HL-60/S4 treated with phorbol 12-myristate 13-acetate at 8.2 ng/mL for 4 days and 3 days (cell line): ENCODE data around the gene NDUFS6.
"Not testable (repeated sequence)": the region's sequence is repeated elsewhere in the genome, so short reads cannot be mapped to it uniquely, and the experiment has no call there.

ENCODE experiments used
- in situ Hi-C: fragments of 300-500 bp; cut with MboI; formaldehyde crosslinking; loops from 2 replicates; pipeline ENCODE4 v1.15.0; 2022; ENCODE audit warnings: low sequenced_read_pairs

NDUFS6 gene

DNA sequence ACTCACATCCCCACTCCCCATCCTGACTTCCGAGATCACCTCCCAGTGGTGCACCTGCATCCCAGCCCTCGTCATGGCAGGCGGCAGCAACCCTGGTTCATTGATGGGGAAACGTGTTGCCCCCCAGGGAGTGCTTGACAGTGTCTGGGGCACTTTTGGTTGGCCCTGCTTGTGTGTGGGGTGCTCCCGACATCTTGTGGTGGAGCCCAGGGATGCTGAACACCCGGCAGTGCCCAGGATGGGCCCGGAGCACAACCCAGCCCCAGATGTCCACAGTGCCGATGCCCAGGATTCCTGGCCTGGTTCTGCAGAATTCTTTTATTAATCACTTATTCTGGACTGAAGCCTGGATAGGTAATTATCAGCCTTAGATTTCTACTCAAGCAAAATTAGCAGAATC lies 5.3 kb upstream of the NDUFS6 start:
- in situ Hi-C loops = no loop called here

DNA sequence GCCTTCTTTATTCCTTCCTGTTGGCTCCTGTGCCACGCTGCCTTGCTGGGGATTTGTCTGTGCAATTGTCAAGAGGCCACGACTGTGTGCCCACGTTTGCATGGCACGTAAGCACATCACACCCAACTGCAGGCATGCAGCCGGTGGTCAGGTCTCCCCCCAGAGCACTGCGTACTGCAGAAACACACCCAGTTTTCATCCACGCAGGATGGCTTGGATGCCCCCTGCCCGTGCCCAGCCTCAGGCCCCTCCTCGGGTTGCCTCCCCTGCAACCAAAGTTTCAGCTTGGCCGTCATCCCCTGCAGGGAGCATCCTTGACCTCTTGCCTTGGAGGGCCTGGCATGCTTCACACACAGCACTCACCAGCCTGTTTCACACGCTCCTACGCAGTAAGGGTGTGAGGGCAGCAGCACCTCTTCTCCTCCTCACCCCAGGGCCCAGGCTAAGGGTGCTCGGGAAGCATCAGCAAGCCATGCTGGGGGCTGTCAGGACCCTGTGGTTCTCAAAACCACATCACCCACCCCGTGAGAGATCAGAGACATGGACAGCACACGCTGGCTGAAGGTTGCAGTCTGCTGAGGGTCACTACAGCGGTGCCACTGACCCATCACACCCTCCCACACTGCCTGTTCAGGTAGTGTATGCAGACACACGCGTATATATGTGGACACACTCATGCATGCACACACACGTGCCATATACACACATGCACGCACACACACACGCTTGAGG lies 4.7 kb upstream of the NDUFS6 start:
- in situ Hi-C loops = no loop called here

DNA sequence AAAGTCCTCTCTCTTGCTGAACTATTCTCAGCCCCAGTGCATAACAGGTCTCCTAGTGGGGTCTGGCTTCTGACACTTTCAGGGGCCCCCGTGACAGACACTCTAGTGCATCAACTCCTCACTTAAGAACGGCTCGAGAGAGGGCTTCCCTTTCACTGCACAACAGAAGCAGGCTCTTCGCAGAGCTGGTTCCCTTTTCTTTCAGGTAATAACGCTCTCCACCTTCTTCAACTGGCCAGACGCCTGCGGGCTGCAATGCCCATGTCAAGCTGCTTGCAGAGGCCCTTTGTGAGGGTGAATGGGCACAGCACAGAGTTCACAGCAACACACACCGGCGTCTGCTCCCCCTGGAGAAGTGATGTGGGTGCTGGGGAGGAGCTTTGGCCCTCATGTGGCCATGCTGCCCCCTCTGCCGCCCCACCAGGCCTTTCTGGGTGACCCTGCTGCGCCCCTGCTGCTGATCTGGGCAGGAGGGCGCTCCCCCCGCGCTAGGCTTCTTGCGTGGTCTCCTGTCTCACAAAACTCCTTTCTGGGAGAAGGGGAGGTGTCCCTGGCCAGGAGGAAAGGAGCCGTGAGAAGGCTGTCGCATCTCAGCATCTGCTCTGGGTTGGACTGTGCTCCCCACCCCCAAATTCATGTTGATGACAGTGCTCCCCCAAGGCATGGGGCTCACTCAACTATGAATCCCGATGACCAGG lies 4.0 kb upstream of the NDUFS6 start:
- in situ Hi-C loops = no loop called here

DNA sequence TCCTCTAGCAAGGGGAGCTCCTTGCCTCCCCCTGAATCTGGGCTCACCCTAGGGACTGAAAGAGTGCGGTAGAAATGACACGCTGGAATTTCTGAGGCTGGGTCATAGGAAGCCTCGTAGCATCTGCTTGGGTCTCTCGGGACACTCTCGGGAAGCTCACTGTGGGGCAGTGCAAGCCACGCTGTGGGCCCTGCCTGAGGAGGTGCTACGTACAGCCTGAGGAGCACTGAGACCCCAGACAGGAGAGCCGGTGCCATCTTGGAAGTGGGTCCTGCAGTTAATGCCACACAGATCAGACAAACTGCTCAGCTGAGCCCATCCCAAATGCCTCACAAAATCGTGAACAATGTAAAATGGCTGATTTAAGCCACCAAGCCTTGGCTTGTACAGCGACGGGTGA lies 3.4 kb upstream of the NDUFS6 start:
- in situ Hi-C loops = no loop called here

DNA sequence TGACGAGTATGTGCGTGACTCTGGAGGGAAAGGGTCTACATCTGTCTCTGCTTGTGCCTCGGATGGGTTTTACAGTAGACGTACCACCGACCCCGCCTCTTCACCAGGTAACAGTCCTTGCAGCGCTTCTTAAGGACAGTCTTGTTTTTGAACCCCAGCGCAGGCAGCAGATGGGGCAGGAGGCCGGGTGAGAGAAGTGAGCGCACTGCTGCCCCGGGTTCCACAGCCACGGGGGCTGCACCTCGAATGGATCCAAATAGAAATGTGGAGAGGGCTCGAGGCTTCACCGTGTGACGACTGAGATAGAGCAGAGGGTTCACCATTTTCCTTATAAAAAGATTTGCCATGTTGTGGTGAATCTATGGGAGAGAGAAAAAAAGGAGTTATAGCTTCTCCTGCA lies 2.6 kb upstream of the NDUFS6 start:
- in situ Hi-C loops = not testable (repeated sequence)

DNA sequence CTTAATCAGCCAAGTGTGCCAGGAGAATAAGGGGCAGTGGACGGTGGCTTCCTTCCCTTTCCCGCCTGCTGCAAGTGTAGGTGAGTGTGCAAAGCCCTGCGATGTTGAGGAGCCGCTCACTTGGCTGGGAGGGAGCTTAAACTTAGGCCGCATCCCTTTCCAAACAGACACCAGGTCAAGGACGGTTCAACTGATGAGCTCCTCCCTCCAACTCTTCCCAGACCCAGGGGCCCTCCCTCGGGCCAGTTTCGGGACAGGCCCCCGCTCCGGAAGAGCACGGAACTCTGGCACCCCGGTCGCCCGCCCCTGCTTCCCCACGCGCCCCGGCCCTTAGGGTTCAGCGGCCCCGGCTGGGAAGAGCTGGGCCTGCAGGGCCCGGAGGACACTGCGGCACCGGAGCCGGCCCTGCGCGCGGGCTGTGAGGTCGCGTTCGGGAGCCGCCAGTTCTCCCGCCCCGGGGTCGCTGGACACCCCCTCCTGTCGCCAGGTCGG lies 2.1 kb upstream of the NDUFS6 start:
- in situ Hi-C loops = no loop called here

DNA sequence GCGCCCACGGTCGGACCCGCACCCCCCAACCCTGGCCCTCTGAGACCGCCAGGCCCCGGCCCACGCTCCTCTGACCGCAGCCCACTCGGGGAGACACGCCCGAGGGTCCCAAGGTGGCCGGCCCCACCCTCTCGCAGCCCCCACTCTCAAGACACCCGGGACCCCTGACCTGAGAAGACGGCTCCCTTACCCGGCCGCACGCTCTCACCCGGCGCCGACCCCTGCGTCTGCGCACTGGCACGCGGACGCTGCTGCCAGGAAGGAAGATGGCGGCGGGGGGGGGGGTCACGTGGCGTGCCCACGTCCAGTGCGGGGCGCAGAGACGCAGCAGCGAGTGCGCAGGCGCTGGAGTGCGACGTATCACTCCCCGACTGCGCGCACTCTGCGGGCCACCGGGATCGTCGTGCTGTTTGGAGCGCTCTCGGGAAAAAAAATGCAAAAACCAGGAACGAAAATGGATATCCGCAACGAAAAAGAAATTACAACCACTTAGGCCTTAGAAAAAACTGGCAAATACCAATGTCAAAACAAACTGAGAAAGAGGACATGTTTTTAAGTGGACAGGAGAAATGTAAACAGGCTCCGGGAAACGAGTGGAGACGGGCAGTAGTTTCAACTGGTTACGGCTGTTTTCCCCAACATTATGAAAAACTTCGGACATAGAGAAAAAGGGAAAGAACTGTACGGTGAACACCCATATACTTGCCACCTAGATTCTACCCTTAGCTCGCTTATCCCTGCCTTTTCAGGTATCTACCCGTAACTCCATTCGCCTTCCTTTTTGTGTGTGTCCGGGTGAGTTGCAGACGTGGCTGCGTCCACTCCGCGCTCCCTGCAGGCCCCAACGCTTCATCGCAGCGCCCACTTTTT lies 1.4 kb upstream of the NDUFS6 start, which contains the start of gene MRPL36:
Gene MRPL36, minus strand, starts transcription at position 236 of the 870 bp plus-strand sequence. CDS start 902 bp downstream, outside the sequence.
- in situ Hi-C loops = no loop called here

DNA sequence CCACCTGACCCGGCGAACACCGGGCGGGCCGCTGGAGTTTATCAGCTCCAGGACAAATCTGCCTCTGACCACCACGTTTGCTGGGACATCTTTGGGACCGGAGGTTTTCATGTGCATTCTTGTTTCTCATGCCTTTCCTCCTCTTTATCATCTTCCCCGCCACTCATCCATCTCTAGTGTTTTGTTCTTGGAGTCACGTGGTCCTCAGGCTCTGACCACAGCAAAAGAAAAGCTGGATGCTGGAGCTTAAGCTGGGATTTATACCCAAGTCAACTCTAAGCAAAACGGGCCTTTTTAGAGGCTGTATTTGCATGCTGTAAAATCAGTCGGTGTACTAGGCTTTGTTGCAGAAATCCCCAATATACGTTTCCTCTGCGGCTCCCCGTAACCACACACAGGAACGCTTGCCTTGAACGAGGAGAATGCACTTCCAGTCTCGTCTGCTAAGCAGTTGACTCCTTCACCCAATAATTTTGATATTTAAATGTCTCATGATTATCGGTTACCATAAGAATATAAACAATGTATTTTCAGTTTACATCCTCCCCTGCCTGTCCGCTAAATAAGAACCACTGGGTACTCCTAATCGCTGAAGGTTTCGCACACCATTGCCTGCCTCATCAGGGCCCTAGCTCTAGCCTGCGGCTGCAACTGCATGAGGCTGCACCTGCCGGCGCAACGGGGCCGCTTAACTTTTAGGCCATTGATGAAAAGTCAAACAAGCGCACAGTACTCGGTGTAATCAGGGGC lies 560 bp upstream of the NDUFS6 start:
- in situ Hi-C loops = no loop called here

DNA sequence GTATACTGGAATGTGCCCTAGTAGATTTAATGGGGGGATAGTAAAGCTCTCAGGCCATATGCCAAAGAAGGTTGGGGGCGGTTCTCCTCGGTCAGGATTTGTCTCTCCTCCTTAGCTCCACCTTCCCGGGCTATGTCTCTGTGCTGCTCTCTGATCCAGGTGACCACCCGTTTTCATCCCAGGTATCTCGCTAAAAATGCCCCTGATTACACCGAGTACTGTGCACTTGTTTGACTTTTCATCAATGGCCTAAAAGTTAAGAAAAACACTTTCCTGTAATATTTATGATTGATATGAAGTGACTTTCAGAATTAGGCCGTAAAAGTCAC lies 724 bp downstream of the NDUFS6 start:
- in situ Hi-C loops = no loop called here

DNA sequence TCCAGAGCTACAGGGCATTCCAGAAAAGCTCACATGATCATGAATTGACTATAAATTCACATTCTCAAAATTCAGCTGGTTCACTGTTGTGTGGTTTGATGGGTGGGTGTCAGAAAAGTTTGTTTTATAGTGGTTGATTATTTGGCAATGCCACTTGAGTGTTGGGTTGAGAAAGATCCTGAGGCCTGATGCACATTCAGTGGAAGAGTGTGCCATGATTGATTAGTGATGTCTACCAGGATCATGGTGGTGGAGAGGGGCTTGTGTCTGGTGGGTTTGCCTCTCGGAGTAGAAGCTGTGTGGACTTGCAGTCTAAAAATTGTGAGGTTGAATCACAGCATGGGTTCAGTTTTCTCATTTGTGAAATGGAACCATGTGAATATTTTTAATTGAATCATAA lies 2.0 kb downstream of the NDUFS6 start:
- in situ Hi-C loops = no loop called here

DNA sequence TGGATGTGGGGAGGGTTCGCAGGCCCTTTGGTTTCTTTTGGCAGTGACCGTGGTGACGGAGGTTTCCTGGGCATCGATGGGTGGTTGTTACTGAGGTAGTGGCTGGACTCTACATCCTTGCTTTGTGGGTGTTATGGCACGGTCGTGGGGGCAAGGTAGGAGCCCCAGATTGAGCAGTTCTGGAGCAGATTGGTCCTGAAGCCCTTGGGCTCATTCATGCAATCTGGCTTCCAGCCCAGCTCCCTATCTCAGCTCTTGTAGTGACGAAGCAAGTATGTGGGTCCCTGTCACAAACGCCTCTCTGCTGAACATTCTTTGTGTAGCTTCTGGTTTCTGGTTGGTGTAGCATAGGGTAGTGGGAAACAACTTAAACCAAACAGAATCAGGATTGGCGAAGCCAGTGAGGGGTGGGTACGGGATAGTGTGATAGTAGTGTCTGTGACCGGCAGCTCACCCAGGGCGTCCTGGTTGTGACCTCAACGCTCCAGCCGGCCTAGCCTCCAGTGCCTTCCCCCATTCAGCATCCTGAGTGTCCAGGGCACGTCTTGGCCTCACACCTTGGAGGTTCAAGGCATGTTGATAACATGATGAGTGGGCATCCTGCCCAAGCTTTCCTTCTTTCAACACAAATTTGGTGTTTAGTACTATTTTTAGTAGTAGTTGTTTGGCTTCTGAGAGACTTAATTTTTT lies 2.9 kb downstream of the NDUFS6 start:
- in situ Hi-C loops = no loop called here

DNA sequence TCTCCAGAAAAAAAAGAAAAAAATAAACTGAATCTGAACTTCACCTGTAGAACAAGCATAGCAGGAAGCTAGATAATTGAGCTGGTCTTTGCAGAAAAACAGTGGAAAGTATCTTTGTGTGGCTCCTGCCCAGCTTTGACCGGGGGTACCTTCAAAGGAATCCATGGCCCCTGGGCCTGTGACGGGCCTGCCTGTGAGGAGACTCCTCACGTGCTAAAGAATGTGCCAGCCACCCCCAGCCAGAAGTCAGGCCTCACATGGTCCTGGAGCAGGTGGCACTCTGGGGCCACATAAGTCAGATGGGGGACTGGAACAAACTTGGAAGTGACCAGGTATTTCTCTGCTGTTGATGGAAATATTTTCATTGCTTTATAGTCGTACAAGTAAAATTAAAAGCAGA lies 4.1 kb downstream of the NDUFS6 start:
- in situ Hi-C loops = no loop called here

DNA sequence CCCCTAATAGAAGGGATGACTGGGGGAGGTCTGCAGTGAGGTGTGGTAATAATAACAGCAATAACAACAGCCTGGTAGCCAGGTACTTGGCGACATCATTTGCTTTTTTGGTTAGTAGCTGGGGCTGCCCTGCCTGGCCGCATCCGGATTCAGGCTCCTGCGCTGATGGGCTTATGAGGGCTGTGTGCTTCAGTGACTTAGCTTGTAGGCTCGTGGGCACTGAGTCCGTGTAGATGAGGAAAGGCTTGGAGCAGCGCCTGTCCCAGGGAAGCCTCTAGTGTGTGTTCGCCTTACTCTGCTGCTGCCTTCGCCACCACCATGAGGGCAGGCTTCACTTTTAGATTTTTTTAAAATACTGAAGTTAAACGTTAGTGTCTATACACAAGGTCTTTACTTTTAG lies 4.5 kb downstream of the NDUFS6 start:
- in situ Hi-C loops = no loop called here

DNA sequence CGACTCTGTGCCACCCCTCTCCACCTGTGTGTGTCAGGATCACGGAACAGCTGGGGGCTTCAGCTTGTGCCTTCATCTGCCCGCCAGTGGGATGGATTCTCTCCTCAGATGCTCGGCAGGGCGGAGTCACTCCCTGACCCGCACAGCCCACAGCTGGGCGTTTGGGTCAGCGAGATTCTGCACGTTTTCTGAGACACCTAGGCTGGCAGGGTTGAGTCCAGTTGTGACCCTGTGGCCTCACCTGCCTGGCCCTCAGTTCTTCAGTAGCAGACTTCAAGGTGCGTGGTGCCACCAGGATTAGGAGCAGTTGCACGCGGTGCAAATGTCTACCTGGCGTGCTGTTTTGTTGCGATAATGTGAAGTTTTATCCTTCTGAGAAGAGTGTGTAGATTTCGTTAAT lies 5.0 kb downstream of the NDUFS6 start:
- in situ Hi-C loops = no loop called here

DNA sequence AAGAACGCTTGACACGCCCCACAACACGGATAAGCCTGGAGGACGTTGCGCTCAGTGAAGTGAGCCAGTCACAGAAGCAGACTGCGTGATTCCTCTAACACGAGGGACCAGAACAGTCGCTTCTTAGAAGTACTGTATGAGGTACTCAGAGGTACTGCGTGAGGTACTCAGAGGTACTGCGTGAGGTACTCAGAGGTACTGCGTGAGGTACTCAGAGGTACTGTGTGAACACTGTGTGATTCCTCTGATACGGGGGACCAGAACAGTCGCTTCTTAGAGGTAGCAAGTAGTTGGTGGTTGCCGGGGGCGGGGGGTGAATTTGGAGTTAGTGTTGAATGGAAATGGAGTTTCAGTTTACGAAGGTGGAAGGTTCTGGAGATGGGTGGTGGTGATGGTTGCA lies 5.8 kb downstream of the NDUFS6 start:
- in situ Hi-C loops = no loop called here

DNA sequence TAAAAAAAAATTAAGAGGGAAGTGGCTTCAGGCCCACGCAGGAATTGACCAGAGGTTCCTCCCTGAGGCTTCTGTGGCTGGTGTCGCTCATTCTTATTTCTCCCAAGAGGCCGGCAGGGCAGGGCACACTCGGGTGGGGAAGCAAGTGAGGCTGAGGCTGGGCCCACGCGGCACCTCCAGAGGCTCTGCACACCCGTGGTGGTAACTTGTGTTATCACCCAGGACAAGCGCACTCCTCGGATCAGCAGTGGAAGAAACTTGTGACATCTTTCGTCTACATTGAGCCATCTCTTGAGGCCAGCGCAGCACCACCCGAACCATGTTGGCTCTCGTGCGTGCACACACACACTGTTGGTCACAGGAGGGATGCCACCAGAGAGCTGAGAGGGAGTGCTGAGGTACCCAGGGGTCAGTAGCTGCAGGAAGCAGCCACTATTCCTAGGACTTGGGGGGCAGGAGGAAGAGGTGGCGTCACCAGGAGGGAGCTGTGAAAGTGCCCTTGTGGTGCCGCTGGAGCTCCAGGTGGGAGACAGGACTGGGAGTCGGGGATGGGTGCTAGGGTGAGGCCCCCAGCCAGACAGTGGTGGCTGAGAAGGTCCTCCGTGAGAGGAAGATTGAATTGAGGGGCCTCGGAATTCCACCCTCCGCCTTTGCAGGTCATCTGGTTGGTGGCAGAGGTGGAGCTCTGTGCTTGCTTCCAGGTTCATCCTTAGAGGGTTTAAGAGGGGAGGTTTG lies 6.4 kb downstream of the NDUFS6 start:
- in situ Hi-C loops = no loop called here

DNA sequence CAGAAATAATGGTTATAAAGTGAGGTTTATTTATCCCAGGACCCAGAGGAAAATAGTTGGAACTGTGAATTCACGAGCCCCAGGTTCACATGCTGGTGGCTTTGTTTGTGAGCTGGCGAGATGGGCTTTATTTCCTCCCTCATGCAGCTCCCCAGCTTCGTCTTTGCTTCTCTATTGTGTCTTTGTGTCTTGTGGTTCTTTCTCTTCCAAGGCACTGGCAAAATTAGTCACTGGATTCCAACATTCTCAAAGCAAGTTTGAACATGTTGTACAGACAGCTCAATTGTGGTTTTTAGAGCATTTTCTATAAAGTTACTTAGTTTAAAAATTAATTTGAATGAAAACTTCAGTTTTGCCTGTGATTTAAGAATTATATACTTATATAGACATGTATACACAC lies 7.2 kb downstream of the NDUFS6 start:
- in situ Hi-C loops = no loop called here

DNA sequence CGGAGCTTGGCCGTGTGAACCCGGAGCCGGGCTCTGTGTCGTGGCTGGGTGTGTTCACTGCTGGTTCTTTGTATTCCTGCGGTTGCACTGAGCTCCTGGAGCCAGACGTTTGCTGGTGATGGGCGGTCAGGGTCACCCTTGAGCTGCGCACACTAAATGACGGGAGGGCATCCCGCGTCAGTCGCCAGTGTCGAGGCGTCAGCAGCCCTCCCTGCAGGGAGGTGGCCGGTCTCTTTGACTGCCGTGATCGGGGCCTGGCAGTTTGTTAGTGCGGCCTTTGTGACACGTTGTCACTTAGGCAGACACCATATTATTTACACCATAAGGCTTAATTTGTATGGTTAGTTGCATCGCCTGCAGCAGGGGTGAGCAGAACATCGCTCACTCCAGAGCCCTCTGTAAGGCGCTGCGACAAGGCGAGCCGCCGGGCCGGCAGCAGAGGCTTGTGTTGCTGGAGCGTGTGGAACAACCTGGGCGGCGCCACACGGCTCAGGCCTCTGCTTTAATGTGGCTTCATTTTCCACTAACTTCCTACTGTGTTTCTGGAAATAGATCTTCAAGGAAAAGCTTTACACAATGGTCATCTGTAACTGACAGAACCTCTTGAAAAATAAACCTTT lies 8.3 kb downstream of the NDUFS6 start:
- in situ Hi-C loops = no loop called here

DNA sequence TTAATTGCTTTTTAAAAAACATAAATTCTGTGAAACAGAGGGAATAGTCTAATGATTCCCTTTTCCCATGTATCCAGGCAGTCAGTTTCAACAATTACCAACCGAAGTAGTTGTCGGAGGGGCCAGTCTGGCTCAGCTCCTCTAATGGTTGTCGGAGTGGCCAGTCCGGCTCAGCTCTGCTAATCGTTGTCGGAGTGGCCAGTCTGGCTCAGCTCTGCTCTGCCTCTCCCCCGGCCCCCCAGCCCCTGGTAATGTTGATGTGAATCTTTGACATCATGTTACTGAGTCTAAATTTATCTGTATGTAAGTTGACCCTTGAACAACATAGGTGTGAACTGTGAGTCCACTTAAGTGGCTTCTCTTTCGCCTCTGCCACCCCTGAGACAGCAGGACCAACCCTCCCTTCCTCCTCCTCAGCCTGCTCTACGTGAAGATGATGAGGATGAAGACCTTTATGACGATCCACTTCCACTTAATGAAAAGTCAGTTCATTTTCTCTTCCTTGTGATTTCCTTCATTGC lies 9.4 kb downstream of the NDUFS6 start:
- in situ Hi-C loops = no loop called here
